Left lung (tissue), 10 donors: ENCODE results near the gene CD247. TPM values are rescaled to one million over a fixed set of nuclear protein-coding genes. Genes with fewer than 3 reads are reported as not detected.
A peak's percentile ranks its signal among the peaks of the same experiment; 100 is the strongest.

Experiments used
- ATAC-seq: fragments of 200-7000 bp; cut with Tn5 transposase; one replicate; pipeline ENCODE4 v1.9.1; 2020; ENCODE audit warnings: moderate library complexity
- DNase-seq, 4 donors: peaks; one replicate each; pipeline ENCODE4 v3.0.0-alpha.2; 2013 to 2020
- H3K27ac ChIP-seq, 2 donors: fragments of 200-600 bp; sonication (generic) in 1 of 2; one replicate each; pipeline versions ENCODE4 v1.5.0 to v1.8.0; 2020 to 2021
- H3K27me3 ChIP-seq, 2 donors: fragments of 200-600 bp; sonication (generic) in 1 of 2; one replicate each; pipeline versions ENCODE4 v1.5.0 to v1.8.0; 2020 to 2021
- H3K36me3 ChIP-seq, 2 donors: fragments of 200-600 bp; sonication (generic) in 1 of 2; one replicate each; pipeline versions ENCODE4 v1.5.0 to v1.8.0; 2020 to 2021
- H3K4me1 ChIP-seq, 2 donors: fragments of 200-600 bp; one replicate each; pipeline ENCODE4 v1.8.0; 2021
- H3K4me3 ChIP-seq, 2 donors: fragments of 200-600 bp; sonication (generic) in 1 of 2; one replicate each; pipeline versions ENCODE4 v1.5.0 to v1.8.0; 2020 to 2021; ENCODE audit warnings: mild to moderate bottlenecking in 1 of 2
- H3K9me3 ChIP-seq, 2 donors: fragments of 200-600 bp; sonication (generic) in 1 of 2; one replicate each; pipeline versions ENCODE4 v1.5.0 to v1.8.0; 2020 to 2021
- CTCF ChIP-seq, 2 donors: fragments of 200-600 bp; sonication (generic) in 1 of 2; IDR thresholded peaks; one replicate each; pipeline versions ENCODE4 v1.5.0 to v1.8.0; 2021; ENCODE audit warnings: antibody characterized with exemption in 2 of 2
- intact Hi-C, 2 donors: fragments of 100-400 bp; cut with DNase I; formaldehyde crosslinking; loops; one replicate each; pipeline versions ENCODE4 v1.11.2 to v1.14.2; 2022
- polyA plus RNA-seq, 6 donors: library from polyadenylated mRNA; unstranded; fragments of 120-200 nt; gene quantifications; one replicate each; pipeline ENCODE4 v1.2.1, GENCODE V29; 2013; ENCODE audit not compliant: insufficient read length in 6 of 6
- total RNA-seq, 2 donors: library from RNA; stranded (reverse); fragmentation: NEBNext Ultra II Directional; extraction: Animal tissue kit (Norgen Biotek cat#: 25700); gene quantifications; one replicate each; pipeline ENCODE4 v1.2.1, GENCODE V29; 2021
- donor health status: DM: no; HTN: yes; CAD: no.
- donor health status: DM: no; HTN: no; CAD: no.

The CD247 gene
- total and polyA plus RNA-seq, 8 donors: 1.3 to 5.6 (median 1.9) TPM

- ATAC-seq: peak; percentile 62
- Histone ChIP-seq H3K27me3 (no peaks in the 10 kb centered on the region), H3K4me3 (no peak overlapping the region), H3K36me3 (no peaks in the 10 kb centered on the region), H3K27ac (no peak overlapping the region), H3K4me1 (no peaks in the 10 kb centered on the region), H3K9me3 (no peaks in the 10 kb centered on the region)
- peak in 1 of 4 donors; percentile 33 for DNase-seq
- intact Hi-C loops: no loop called here
- TF ChIP-seq CTCF (IDR thresholded peaks at IDR 0.05): no peak
These were observed 94.4 kb downstream of the CD247 start for GRCh38 chr1:167423684-167424619.

DNA sequence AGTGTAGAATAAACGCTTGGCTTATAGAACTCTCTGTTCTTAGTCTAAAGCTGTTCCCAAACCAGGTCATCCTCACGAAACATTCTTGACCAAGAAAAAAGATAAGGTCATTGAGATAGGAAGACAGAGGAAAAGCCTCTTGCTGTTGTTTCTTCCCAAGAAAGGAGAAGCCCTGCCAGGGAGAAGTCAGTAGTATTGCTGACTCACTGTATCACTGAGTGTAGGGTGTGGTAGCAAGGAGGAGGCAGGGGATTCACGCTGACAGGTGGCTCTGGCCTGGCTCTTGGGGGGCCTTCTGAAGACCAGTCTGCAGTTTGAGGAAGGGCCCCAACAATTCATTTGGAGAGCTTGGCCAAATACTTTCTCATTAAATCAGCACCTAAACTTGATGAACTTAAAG, 97.8 kb downstream of the CD247 start:
- no peaks in the 10 kb centered on the region for H3K4me1 ChIP-seq
- H3K9me3 ChIP-seq: no peaks in the 10 kb centered on the region
- no peak overlapping the region for H3K27ac ChIP-seq
- H3K4me3 ChIP-seq: no peak overlapping the region
- no peak for TF ChIP-seq CTCF (IDR thresholded peaks at IDR 0.05)
- ATAC-seq (no peak), DNase-seq (no peak)
- intact Hi-C loops: no loop called here
- peaks cover 0 to 8% of the 10 kb centered on the region in 2 donors for H3K36me3 ChIP-seq
- no peaks in the 10 kb centered on the region for H3K27me3 ChIP-seq

DNA sequence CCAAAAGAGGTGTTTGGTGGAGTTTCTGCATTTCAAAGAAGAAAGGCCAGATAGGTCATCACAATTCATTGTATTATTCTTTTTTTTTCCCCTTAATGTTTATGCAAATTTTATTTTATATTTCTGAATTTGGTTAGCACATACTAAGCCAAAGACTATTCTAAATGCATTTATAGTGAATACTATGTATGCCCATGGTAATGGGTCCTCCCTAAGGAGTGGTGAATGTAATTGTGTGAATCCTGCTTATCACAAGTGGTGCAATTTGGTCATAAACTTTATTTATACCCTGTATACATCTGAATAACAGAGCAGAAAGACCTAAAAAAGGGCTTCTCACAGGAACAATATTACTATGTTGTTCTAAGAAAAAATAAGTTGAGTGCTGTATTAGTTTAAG, 99.1 kb downstream of the CD247 start:
- Histone ChIP-seq H3K36me3 (peaks cover 0 to 14% of the 10 kb centered on the region in 2 donors), H3K27ac (no peak overlapping the region), H3K27me3 (no peaks in the 10 kb centered on the region), H3K9me3 (no peaks in the 10 kb centered on the region), H3K4me3 (no peak overlapping the region), H3K4me1 (no peaks in the 10 kb centered on the region)
- DNase-seq: no peak
- intact Hi-C loops: loop anchor here in 1 of 2 donors (10.0 kb wide), 1 partner anchor 116 kb away; no protein-coding TSS in a partner anchor
- no peak for ATAC-seq
- TF ChIP-seq CTCF (IDR thresholded peaks at IDR 0.05): no peak

DNA sequence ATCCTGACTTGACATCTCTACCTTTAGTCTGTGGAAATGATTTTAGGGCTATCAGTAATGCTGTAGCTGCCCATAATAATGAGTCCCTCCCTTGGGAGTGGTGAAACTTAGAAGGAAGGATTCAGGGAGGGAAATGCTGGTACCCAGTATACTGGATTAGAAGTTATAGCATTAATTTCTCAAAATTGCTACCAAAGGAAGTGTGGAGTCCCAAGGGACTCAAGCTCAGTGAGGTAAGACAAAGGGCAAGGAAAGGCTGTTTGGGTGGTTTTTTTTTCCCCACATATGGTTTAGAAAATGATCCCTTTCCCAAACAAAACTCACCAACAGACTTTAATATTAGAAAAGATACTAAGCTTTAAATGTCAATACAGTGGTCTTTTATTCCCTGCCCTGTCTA, 99.9 kb downstream of the CD247 start:
- Histone ChIP-seq H3K9me3 (no peaks in the 10 kb centered on the region), H3K4me1 (no peaks in the 10 kb centered on the region), H3K36me3 (peaks cover 0 to 14% of the 10 kb centered on the region in 2 donors), H3K27ac (no peak overlapping the region), H3K27me3 (no peaks in the 10 kb centered on the region), H3K4me3 (no peak overlapping the region)
- no peak for ATAC-seq
- DNase-seq: no peak
- intact Hi-C loops: loop anchor here in 1 of 2 donors (10.0 kb wide), 1 partner anchor 116 kb away; no protein-coding TSS in a partner anchor
- TF ChIP-seq CTCF (IDR thresholded peaks at IDR 0.05): no peak

DNA sequence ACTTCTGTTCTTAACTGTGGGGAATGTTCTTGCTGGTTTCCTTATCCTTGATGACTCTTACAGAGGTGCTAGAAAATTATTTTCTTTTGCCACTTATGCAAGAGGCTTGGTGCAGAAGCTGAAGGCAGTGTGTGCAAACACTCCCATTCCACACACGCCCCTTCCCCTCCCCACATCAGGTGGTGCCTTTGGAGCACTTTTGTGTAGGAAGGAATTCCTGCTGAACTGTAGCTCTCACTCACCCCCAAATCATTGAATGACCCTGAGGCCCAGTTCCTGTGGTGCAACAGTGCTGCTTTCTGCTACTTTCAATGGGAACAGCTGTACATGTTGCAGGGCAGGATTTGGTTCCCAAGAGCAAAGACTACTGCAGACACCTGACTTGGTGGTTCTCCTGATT, 101.8 kb downstream of the CD247 start:
- DNase-seq (peak in 2 of 4 donors; percentile 62 to 69), ATAC-seq (peak; percentile 94)
- no peak for TF ChIP-seq CTCF (IDR thresholded peaks at IDR 0.05)
- no peaks in the 10 kb centered on the region for H3K9me3 ChIP-seq
- no peak overlapping the region for H3K4me3 ChIP-seq
- intact Hi-C loops: loop anchor here in 1 of 2 donors (10.0 kb wide), 1 partner anchor 118 kb away; no protein-coding TSS in a partner anchor
- H3K27me3 ChIP-seq: no peaks in the 10 kb centered on the region
- H3K36me3 ChIP-seq: peaks cover 0 to 26% of the 10 kb centered on the region in 2 donors
- no peaks in the 10 kb centered on the region for H3K4me1 ChIP-seq
- H3K27ac ChIP-seq: peak overlapping the region in 1 of 2 donors; percentile 35
